DND-41 (cell line): ENCODE data around the gene PRPF38B.
A peak's percentile ranks its signal among the peaks of the same experiment; 100 is the strongest.

Experiments used
- ATAC-seq: fragments of 200-7000 bp; cut with Tn5 transposase; 3 replicates; pipeline ENCODE4 v1.9.1; 2021; ENCODE audit warnings: low read depth; ENCODE audit not compliant: insufficient read depth
- DNase-seq: peaks from one replicate; pipeline ENCODE4 v3.0.0-alpha.2; 2020
- H2AFZ ChIP-seq: 2 replicates; pipeline ENCODE4 v1.6.0; 2012; ENCODE audit warnings: low read depth, low read length
- H3K27ac ChIP-seq: 2 replicates; pipeline ENCODE4 v1.5.1; 2012; ENCODE audit warnings: low read length, inconsistent platforms
- H3K27me3 ChIP-seq: fragments of 200-600 bp; sonication (generic); 2 replicates; pipeline ENCODE4 v1.6.0; 2012; ENCODE audit warnings: low read length, mild to moderate bottlenecking, inconsistent platforms; ENCODE audit not compliant: insufficient read depth, poor library complexity
- H3K36me3 ChIP-seq: 2 replicates; pipeline ENCODE4 v1.5.1; 2012; ENCODE audit warnings: low read length, inconsistent platforms; ENCODE audit not compliant: insufficient read depth
- H3K4me1 ChIP-seq: 2 replicates; pipeline ENCODE4 v1.5.1; 2012; ENCODE audit warnings: mild to moderate bottlenecking, low read length; ENCODE audit not compliant: insufficient read depth
- H3K4me2 ChIP-seq: 2 replicates; pipeline ENCODE4 v1.6.0; 2012; ENCODE audit warnings: mild to moderate bottlenecking, moderate library complexity, low read length, inconsistent platforms; ENCODE audit not compliant: insufficient read depth
- H3K4me3 ChIP-seq, 2 experiments: fragments of 200-600 bp in 1 of 2; shearing (Covaris generic) in 1 of 2; 2 replicates each; pipeline ENCODE4 v1.5.1; 2012 to 2016; ENCODE audit warnings: inconsistent platforms in 2 of 2, low read length in 2 of 2, mild to moderate bottlenecking in 2 of 2, low read depth in 1 of 2, moderate library complexity in 1 of 2
- H3K79me2 ChIP-seq: 2 replicates; pipeline ENCODE4 v1.6.0; 2012; ENCODE audit warnings: low read length, inconsistent platforms; ENCODE audit not compliant: insufficient read depth
- H3K9ac ChIP-seq: 2 replicates; pipeline ENCODE4 v1.6.0; 2012; ENCODE audit warnings: low read depth, mild to moderate bottlenecking, inconsistent platforms, low read length, moderate library complexity
- H3K9me3 ChIP-seq: 2 replicates; pipeline ENCODE4 v1.5.1; 2012; ENCODE audit warnings: low read length, moderate library complexity, mild to moderate bottlenecking, inconsistent platforms; ENCODE audit not compliant: insufficient read depth, severe bottlenecking
- H4K20me1 ChIP-seq: 2 replicates; pipeline ENCODE4 v1.6.0; 2012; ENCODE audit warnings: low read length; ENCODE audit not compliant: insufficient read depth
- CTCF ChIP-seq: IDR thresholded peaks from 2 replicates; pipeline ENCODE4 v1.5.1; 2012; ENCODE audit warnings: borderline replicate concordance, low read length, moderate library complexity, mild to moderate bottlenecking; ENCODE audit not compliant: poor library complexity, severe bottlenecking; ENCODE audit errors: extremely low read depth
- EZH2 ChIP-seq: IDR thresholded peaks from 3 replicates; pipeline ENCODE4 v1.6.1; 2012; ENCODE audit warnings: borderline replicate concordance, low read depth, mild to moderate bottlenecking, moderate library complexity, low read length, inconsistent platforms; ENCODE audit not compliant: severe bottlenecking

PRPF38B gene

GRCh38 chr1:108686614-108687313, 5.3 kb upstream of the PRPF38B start:
- Histone ChIP-seq H4K20me1 (no peaks in the 10 kb centered on the region), H3K4me1 (peaks cover 13% of the 10 kb centered on the region), H3K27ac (no peak overlapping the region), H3K27me3 (no peaks in the 10 kb centered on the region), H3K4me2 (no peak overlapping the region), H3K9ac (no peak overlapping the region), H3K36me3 (no peaks in the 10 kb centered on the region), H3K4me3 (no peak overlapping the region), H3K9me3 (no peaks in the 10 kb centered on the region), H3K79me2 (peaks cover 10% of the 10 kb centered on the region), H2AFZ (no peak overlapping the region)
- DNase-seq (no peak), ATAC-seq (no peak)
- no peak for TF ChIP-seq CTCF
- no peak for TF ChIP-seq EZH2

GRCh38 chr1:108691128-108691941, 775 bp upstream of the PRPF38B start:
- H3K36me3 ChIP-seq, result peaks cover 31% of the 10 kb centered on the region
- TF ChIP-seq CTCF (no peak), EZH2 (no peak)
- peak overlapping the region; percentile 95 for H3K27ac ChIP-seq
- peaks cover 55% of the 10 kb centered on the region for H3K79me2 ChIP-seq
- no peak for DNase-seq
- H3K4me1 ChIP-seq, result peaks cover 36% of the 10 kb centered on the region
- no peak for ATAC-seq
- peak overlapping the region; percentile 87 for H2AFZ ChIP-seq
- peak overlapping the region; percentile 88 for H3K4me2 ChIP-seq
- peaks cover 33% of the 10 kb centered on the region for H4K20me1 ChIP-seq
- no peaks in the 10 kb centered on the region for H3K9me3 ChIP-seq
- peak overlapping the region; percentile 72 to 86 for H3K4me3 ChIP-seq
- peak overlapping the region; percentile 78 for H3K9ac ChIP-seq
- no peaks in the 10 kb centered on the region for H3K27me3 ChIP-seq

GRCh38 chr1:108692724-108693655, 880 bp downstream of the PRPF38B start:
- H3K4me3 ChIP-seq, result peak overlapping the region; percentile 72 to 86
- peak overlapping the region; percentile 95 for H3K27ac ChIP-seq
- ATAC-seq (peak; percentile 73), DNase-seq (peak; percentile 83)
- peak overlapping the region; percentile 87 for H2AFZ ChIP-seq
- no peaks in the 10 kb centered on the region for H3K27me3 ChIP-seq
- peaks cover 36% of the 10 kb centered on the region for H3K4me1 ChIP-seq
- H3K4me2 ChIP-seq, result peak overlapping the region; percentile 88
- TF ChIP-seq CTCF (peak; percentile 70), EZH2 (no peak)
- peaks cover 63% of the 10 kb centered on the region for H3K79me2 ChIP-seq
- H3K36me3 ChIP-seq, result peaks cover 47% of the 10 kb centered on the region
- H3K9ac ChIP-seq, result peak overlapping the region; percentile 78
- H4K20me1 ChIP-seq, result peaks cover 45% of the 10 kb centered on the region
- H3K9me3 ChIP-seq, result no peaks in the 10 kb centered on the region
